Colonic mucosa (tissue), 4 donors: ENCODE results near the gene LETMD1. TPM values are rescaled to one million over a fixed set of nuclear protein-coding genes. Genes with fewer than 3 reads are reported as not detected.

ENCODE experiments used
- DNase-seq: peaks from one replicate; pipeline ENCODE4 v3.0.0-alpha.2; 2020
- H3K27ac ChIP-seq: fragments of 200-600 bp; one replicate; pipeline ENCODE4 v1.8.0; 2021
- H3K27me3 ChIP-seq: fragments of 200-600 bp; one replicate; pipeline ENCODE4 v1.8.0; 2021
- H3K36me3 ChIP-seq: fragments of 200-600 bp; one replicate; pipeline ENCODE4 v1.8.0; 2021
- H3K4me1 ChIP-seq: fragments of 200-600 bp; one replicate; pipeline ENCODE4 v1.8.0; 2021; ENCODE audit warnings: mild to moderate bottlenecking
- H3K4me3 ChIP-seq: fragments of 200-600 bp; one replicate; pipeline ENCODE4 v1.8.0; 2021
- H3K9ac ChIP-seq, 2 donors: one replicate each; pipeline ENCODE4 v1.7.0; 2013; ENCODE audit warnings: control low read depth in 2 of 2, low read depth in 2 of 2, low read length in 2 of 2
- H3K9me3 ChIP-seq: fragments of 200-600 bp; one replicate; pipeline ENCODE4 v1.8.0; 2021
- intact Hi-C: fragments of 100-400 bp; cut with DNase I; formaldehyde crosslinking; loops from one replicate; pipeline ENCODE4 v1.14.1; 2022
- total RNA-seq, 2 donors: library from RNA; stranded (reverse); fragmentation: NEBNext Ultra II Directional in 1 of 2; extraction: Animal tissue kit (Norgen Biotek cat#: 25700) in 1 of 2; gene quantifications; one replicate each; pipeline ENCODE4 v1.2.1, GENCODE V29; 2021
- TF ChIP-seq, protein P1 (sequence below): fragments of 200-600 bp; IDR thresholded peaks from one replicate; pipeline ENCODE4 v1.8.0; 2022; ENCODE audit warnings: antibody characterized with exemption, mild to moderate bottlenecking
- donor health status: healthy.
- donor health status: DM: no; HTN: no; CAD: no.
- donor health status: DM: no; HTN: no; CAD: no.

LETMD1 gene
- total RNA-seq, 2 donors from 2014 or later: 54.8 to 67.8 TPM

DNA sequence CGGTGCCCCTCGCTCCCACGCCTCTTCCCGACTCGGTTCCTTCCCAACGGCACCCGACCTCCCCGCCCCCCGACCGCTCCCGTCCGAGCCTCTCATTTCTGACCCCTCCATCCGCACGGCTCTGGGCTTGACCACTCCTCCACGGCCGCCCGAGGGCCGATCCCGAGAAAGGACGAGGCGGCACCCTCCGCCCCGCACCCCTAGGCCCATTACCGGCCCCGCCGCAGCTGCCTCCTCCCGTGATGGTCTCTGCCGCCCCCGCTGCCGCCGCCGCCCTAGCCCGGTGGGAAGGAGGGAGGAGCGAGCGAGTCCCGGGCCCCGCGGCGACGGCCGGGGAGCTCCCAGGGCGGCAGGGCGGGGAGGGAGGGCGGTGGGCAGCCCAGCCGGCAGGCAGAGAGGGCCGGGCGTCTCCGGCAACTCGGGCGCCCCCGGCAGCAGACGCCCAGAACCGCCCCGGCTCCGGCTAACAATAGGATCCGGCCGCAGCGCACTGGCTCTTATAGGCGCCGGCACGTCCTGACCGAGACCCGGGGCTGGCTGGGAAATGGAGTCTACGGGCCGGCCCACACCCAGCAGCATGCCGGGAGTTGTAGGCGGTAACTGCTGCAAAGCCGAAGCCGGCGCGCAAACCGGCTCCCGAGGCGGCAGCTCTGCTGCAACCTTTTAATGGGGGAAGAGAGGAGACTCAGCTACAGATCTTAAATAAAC, 35.2 kb downstream of the LETMD1 start, which contains the start of gene CSRNP2:
Gene CSRNP2 (minus strand): TSS at position 471 of the 708 bp plus-strand sequence. CDS start 7,035 bp downstream, outside the sequence.
- Histone ChIP-seq H3K4me3 (peak within 1 kb of the TSS; percentile 84), H3K9ac (peak within 1 kb of the TSS; percentile 86 to 97), H3K27ac (peak within 1 kb of the TSS; percentile 89), H3K9me3 (no peaks in the 10 kb centered on the region), H3K27me3 (no peaks in the 10 kb centered on the region), H3K36me3 (no peaks in the 10 kb centered on the region), H3K4me1 (peaks cover 7% of the 10 kb centered on the region)
- peak; percentile 96 for DNase-seq
- TF ChIP-seq, protein P1, sequence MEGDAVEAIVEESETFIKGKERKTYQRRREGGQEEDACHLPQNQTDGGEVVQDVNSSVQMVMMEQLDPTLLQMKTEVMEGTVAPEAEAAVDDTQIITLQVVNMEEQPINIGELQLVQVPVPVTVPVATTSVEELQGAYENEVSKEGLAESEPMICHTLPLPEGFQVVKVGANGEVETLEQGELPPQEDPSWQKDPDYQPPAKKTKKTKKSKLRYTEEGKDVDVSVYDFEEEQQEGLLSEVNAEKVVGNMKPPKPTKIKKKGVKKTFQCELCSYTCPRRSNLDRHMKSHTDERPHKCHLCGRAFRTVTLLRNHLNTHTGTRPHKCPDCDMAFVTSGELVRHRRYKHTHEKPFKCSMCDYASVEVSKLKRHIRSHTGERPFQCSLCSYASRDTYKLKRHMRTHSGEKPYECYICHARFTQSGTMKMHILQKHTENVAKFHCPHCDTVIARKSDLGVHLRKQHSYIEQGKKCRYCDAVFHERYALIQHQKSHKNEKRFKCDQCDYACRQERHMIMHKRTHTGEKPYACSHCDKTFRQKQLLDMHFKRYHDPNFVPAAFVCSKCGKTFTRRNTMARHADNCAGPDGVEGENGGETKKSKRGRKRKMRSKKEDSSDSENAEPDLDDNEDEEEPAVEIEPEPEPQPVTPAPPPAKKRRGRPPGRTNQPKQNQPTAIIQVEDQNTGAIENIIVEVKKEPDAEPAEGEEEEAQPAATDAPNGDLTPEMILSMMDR: no peak
- intact Hi-C loops: no loop called here

DNA sequence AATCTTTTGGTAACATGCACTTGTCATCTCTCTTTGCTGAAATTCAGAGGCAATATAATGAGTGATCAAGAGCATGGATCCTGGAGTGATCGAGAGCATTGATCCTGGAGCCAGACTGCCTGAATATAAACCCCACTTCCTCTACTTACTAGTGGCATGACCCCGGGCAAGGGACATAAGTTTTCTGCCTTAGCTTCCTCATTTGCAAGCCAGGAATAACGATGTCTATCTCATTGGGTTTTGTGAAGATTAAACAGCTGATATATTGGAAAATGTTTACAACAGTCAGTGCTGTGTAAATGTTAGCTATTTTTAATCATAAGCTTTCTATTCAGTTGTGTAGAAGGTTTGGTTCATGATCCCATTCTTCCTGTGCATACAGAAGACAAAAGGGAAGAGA, 37.6 kb downstream of the LETMD1 start:
- no peak overlapping the region for H3K4me3 ChIP-seq
- TF ChIP-seq, protein P1: no peak
- no peak for DNase-seq
- no peak overlapping the region for H3K27ac ChIP-seq
- no peaks in the 10 kb centered on the region for H3K9me3 ChIP-seq
- intact Hi-C loops: no loop called here
- no peaks in the 10 kb centered on the region for H3K36me3 ChIP-seq
- no peak overlapping the region for H3K9ac ChIP-seq
- H3K4me1 ChIP-seq: peaks cover 7% of the 10 kb centered on the region
- no peaks in the 10 kb centered on the region for H3K27me3 ChIP-seq

DNA sequence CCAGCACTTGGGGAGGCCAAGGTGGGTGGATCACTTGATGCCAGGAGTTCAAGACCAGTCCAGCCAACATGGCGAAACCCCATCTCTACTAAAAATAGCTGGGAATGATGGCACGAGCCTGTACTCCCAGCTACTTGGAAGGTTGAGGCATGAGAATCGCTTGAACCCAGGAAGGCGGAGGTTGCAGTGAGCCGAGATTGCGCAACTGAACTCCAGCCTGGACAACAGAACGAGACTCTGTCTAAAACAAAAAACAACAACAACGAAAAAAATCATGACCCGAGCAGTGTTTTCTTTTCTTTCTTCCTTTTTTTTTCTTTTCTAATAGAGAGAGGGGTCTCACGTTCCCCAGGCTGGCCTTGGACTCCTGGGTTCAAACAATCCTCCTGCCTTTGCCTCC, 38.8 kb downstream of the LETMD1 start:
- no peak overlapping the region for H3K27ac ChIP-seq
- no peaks in the 10 kb centered on the region for H3K27me3 ChIP-seq
- H3K9me3 ChIP-seq: no peaks in the 10 kb centered on the region
- H3K9ac ChIP-seq: no peak overlapping the region
- TF ChIP-seq, protein P1: no peak
- intact Hi-C loops: no loop called here
- H3K4me1 ChIP-seq: peaks cover 6% of the 10 kb centered on the region
- no peak overlapping the region for H3K4me3 ChIP-seq
- no peaks in the 10 kb centered on the region for H3K36me3 ChIP-seq
- DNase-seq: no peak

DNA sequence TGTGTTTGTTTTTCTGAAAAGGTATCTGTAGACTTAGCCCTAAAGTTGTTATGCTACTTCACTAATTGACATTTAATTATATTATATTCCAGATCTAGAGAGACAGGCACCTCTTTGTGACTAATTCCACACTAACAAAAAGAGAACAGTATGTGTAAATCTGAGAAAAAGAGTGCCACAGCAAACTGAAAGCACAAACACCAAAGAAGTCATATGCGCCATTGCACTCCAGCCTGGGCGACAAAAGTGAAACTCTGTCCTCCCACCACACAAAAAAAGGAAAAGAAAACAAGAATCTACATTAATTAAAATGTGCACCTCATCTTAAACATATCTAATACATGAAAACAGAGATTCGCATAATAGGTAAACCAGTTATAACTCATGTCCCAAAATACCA, 39.7 kb downstream of the LETMD1 start:
- TF ChIP-seq, protein P1: no peak
- no peak for DNase-seq
- intact Hi-C loops: no loop called here
- no peaks in the 10 kb centered on the region for H3K4me1 ChIP-seq
- no peak overlapping the region for H3K4me3 ChIP-seq
- H3K27me3 ChIP-seq: no peaks in the 10 kb centered on the region
- no peak overlapping the region for H3K27ac ChIP-seq
- no peaks in the 10 kb centered on the region for H3K36me3 ChIP-seq
- no peaks in the 10 kb centered on the region for H3K9me3 ChIP-seq
- no peak overlapping the region for H3K9ac ChIP-seq

DNA sequence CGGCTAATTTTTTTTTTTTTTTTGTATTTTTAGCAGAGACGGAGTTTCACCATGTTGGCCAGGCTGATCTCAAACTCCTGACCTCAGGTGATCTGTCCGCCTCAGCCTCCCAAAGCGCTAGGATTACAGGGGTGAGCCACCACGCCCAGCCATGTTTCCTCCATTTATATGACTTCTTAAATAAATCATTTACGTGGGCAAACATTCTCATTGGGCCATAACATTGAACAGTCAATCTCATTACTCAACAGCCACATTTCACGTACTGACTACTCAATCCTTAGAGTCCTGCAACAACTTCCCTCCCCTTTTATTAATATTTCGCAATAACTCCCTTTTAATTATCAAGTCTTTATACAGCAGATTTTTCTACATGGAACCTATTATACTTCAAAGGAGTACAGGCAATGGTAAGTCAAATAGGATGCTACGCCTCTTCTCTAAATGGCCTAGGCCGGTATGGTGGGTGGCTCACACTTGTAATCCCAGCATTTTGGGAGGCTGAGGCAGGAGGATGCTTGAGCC, 42.6 kb downstream of the LETMD1 start:
- intact Hi-C loops: no loop called here
- Histone ChIP-seq H3K4me3 (no peak overlapping the region), H3K4me1 (no peaks in the 10 kb centered on the region), H3K9me3 (no peaks in the 10 kb centered on the region), H3K27ac (no peak overlapping the region), H3K27me3 (no peaks in the 10 kb centered on the region), H3K9ac (no peak overlapping the region), H3K36me3 (no peaks in the 10 kb centered on the region)
- TF ChIP-seq, protein P1: no peak
- no peak for DNase-seq
